HFF-Myc (cell line): ENCODE results near the gene SPATS2L.

Experiments
- DNase-seq: peaks from one replicate; pipeline ENCODE4 v3.0.0-alpha.2; 2011; ENCODE audit warnings: low read depth; ENCODE audit errors: extremely low read depth
- H3K4me3 ChIP-seq: replicated peaks from 2 replicates; pipeline ENCODE4 v1.5.1; 2011; ENCODE audit warnings: low read depth, mild to moderate bottlenecking, control low read depth, low read length
- CTCF ChIP-seq: IDR thresholded peaks from 2 replicates; pipeline ENCODE4 v1.5.1; 2012; ENCODE audit warnings: mild to moderate bottlenecking, low read depth, low read length, control low read depth; ENCODE audit errors: missing control alignments

Gene SPATS2L

GRCh38 chr2:200359552-200359951 is 53.1 kb downstream of the SPATS2L start:
- DNase-seq, result no peak
- no peak for TF ChIP-seq CTCF
- no peak overlapping the region for H3K4me3 ChIP-seq

GRCh38 chr2:200360364-200360763 is 53.9 kb downstream of the SPATS2L start:
- no peak for TF ChIP-seq CTCF
- DNase-seq, result no peak
- no peak overlapping the region for H3K4me3 ChIP-seq

GRCh38 chr2:200362202-200362917 is 55.9 kb downstream of the SPATS2L start:
- TF ChIP-seq CTCF, result no peak
- no peak overlapping the region for H3K4me3 ChIP-seq
- no peak for DNase-seq

GRCh38 chr2:200363279-200363678 is 56.8 kb downstream of the SPATS2L start:
- no peak overlapping the region for H3K4me3 ChIP-seq
- TF ChIP-seq CTCF, result no peak
- no peak for DNase-seq

- no peak for DNase-seq
- no peak for TF ChIP-seq CTCF
- H3K4me3 ChIP-seq, result no peak overlapping the region
Measured at GRCh38 chr2:200364142-200364541, 57.6 kb downstream of the SPATS2L start.

GRCh38 chr2:200364620-200365019 is 58.1 kb downstream of the SPATS2L start:
- no peak for DNase-seq
- no peak overlapping the region for H3K4me3 ChIP-seq
- TF ChIP-seq CTCF, result no peak

- no peak overlapping the region for H3K4me3 ChIP-seq
- TF ChIP-seq CTCF, result no peak
- no peak for DNase-seq
Measured at GRCh38 chr2:200365209-200365608, 58.7 kb downstream of the SPATS2L start.
